GM21529 (cell line): ENCODE results near the gene FGFR3.
"Not testable (repeated sequence)": the region's sequence is repeated elsewhere in the genome, so short reads cannot be mapped to it uniquely, and the experiment has no call there.

Experiments used
- ATAC-seq: cut with Tn5 transposase; IDR thresholded peaks from one replicate; pipeline ENCODE4 v1.9.1; 2021; ENCODE audit not compliant: unreplicated experiment

Gene FGFR3

DNA sequence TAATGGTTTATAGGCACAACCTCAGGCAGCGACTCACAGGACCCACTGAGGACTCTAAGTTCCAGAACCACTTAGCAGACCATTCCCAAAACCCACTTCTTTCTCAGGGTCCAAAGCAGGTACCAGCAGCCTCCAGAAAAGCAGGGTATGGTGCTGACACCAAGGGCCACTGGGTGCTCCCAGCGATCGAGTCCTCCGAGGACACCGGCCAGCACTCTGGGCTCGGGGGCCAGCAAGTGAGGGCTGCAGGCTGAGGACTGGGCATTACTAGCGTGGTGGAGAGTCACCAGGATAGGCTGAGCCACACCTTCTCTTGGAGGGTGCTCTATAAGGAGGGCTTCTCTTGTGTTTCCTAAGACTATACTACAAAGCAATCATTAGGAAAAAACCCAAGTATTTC is 43.6 kb downstream of the FGFR3 start:
- ATAC-seq: no peak

- no peak for ATAC-seq
These were observed 44.0 kb downstream of the FGFR3 start for GRCh38 chr4:1837069-1837468.

DNA sequence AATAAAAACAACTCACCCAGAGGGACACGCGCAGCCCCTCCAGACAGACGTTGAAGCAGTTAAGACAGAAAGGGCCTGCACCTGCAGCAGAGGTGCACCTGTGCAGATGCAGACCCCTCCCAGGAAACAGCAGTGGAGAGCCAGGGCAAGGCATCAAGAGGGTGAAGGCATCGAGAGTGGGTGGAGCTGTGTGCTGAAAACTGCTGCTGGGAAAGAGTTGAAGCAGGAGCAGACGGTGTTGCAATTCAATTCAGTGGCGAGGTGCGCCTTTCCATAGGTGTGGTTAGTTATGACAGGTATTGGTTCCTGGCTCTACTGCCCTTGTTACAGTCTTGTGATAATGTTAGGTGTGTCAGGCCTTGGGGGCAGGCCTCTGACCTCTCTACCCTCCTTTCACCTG is 46.2 kb downstream of the FGFR3 start:
- no peak for ATAC-seq

- no peak for ATAC-seq
These were observed 48.3 kb downstream of the FGFR3 start for GRCh38 chr4:1841201-1841886.

GRCh38 chr4:1841887-1842210 is 48.8 kb downstream of the FGFR3 start:
- no peak for ATAC-seq

DNA sequence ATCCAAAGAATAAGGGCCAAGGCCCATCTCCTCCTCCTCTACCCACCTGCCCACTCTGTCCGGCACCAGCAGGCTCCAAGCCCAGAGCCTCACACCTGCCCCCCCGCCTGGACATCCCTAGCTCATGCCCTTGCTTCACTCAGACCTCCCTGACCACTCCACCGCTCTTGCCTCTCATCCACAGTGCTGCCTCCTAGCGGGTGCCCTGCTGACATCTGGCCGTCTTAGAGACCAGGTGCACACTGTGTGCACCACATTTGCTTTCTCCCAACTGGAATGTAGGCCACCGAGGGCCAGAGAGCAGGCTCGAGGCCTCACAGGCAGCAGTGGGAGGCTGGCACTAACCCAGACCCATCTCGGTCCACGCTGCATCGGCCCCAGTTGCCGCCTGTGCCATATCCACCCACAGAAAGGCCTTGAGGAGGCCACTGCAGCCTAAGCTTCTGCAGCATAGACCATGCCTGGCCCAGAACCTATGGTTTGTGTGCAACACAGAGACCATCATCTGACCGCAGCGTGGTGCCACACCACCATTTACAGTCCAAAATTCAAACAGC is 49.3 kb downstream of the FGFR3 start:
- no peak for ATAC-seq

- ATAC-seq: no peak
These were observed 49.9 kb downstream of the FGFR3 start for GRCh38 chr4:1842993-1843448.

- ATAC-seq: no peak
These were observed 50.8 kb downstream of the FGFR3 start for GRCh38 chr4:1843852-1844251.

DNA sequence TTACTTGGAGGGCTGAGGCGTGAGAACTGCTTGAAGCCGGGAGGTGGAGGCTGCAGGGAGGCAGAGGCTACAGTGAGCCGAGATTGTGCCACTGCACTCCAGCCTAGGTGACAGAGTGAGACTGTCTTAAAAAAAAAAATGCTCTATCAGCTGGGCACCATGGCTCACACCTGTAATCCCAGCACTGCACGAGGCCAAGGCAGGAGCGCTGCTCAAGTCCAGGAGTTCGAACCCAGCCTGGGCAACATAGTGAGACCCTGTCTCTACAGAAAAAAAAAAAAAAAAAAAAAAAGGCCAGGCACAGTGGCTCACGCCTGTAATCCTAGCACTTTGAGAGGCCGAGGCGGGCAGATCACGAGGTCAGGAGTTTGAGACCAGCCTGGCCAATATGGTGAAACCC is 51.5 kb downstream of the FGFR3 start:
- not testable (repeated sequence) for ATAC-seq

DNA sequence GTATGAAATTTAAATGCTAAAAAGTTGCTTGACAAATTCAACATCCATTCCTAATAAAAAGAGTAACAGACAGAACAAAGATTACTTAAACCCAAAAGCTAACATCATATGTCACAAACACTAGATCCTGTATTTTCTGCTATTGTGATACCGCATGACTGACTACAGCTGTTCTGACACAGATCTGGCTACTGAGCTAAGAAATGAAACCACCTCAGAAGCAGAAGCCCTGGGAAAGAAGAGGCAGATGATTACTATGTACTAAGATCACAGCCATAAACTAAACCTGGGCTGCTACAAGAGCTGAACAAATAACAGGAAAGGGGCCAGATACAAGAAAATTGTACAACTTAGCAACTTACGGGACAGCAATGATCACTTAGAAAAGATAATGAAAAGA is 53.5 kb downstream of the FGFR3 start:
- peak; percentile 54 for ATAC-seq

GRCh38 chr4:1850276-1850675 is 57.2 kb downstream of the FGFR3 start:
- ATAC-seq: no peak

DNA sequence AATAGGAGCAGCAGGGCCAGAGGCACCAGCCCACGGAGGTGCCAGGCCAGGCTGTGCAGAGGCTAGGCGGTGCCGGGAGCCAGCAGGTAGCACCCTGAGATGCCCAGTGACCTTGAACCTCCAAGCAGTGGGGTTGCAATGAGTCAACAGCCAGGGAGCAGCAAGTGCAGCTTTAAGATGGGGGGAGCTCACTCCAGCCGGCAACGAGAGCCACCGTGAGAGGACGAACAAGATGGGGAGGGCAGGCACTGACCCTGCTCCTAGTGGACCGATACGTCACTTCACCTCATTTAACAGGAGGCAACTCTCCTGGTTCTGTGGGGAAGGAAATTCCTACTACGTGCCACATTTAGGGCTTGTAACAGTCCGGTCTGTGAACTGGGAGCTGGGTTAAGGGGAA is 58.1 kb downstream of the FGFR3 start:
- ATAC-seq: no peak

DNA sequence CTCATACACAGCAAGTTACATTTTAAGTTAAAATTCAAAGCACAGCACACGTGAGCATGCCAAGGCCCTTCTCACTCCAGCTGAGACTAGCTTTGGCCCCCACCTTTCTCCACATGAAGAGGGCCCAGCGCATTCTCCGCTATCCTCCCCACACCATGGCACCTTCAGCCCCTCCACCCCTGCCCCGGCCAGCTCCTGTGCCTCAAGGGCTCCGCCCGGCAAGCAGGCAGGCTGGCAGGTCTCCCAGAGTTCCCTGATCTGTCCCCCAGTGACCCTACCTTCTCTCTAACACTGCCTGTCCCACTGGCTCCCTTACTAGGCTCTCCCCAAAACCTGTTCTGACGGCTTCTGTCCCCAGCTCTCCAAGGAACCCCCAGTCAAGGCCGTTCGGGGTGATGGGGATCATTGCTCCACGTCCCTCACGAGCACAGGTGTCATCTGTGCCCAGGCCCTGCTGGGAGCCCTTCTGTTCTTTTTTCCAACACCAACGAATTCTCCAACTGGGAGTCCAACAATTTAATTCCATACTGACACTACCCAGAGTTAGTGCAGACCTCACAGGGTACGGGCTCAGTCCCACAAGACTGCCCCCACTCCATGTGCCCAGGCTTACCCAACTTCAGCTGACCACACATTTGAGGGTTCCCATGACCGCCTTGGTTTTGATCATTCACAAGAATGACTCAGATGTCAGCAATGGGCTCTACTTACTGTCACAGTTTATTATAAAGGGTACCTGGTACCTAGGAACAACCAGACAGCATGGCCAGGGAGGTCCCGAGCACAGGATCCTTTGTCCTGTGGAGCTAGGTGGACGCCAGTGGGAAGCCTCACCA is 58.7 kb downstream of the FGFR3 start:
- no peak for ATAC-seq

GRCh38 chr4:1852904-1853623 is 60.0 kb downstream of the FGFR3 start:
- no peak for ATAC-seq

GRCh38 chr4:1854752-1855151 is 61.7 kb downstream of the FGFR3 start:
- ATAC-seq: no peak

DNA sequence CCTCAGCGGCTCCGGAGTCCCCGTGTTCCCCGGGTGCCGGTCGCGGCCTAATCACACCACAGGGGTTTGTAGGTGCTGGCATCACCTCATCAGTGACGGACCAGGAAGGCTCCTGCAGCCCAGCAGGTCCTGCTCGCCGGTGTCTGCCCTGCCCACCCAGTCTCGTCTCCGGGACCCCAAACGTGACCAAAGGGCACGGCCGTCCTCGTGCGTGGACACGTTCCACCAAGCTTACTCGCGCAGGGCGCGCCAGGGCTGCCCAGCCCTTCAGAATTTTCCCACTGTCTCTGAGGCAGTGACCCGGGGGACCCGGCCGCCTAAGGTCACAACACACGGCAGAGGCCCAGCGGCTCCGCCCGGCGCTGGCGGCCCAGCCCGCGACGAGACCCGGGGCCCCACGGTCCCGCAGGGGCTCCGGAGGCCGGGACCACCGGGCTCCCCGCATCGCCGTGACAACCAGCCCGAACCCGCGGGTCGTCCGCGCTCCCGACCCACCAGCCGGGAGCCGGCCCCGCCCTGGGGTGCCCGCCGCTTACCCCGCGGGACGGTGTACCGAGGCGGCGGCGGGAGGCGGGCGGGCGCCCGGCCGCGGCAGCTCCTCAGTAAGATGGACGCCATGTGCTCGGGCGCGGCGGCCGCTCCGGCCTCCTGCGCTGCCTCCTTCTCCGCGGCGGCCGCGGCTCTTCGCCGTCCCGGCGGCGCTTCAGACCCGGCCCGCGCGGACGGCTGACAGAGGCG is 62.4 kb downstream of the FGFR3 start:
- ATAC-seq: peak; percentile 5

- ATAC-seq: peak; percentile 88
These were observed 63.2 kb downstream of the FGFR3 start, which contains the start of gene LETM1 for GRCh38 chr4:1856071-1856942. Gene LETM1 (minus strand): TSS chr4:1856156. CDS start chr4:1855950, 206 bp downstream.

DNA sequence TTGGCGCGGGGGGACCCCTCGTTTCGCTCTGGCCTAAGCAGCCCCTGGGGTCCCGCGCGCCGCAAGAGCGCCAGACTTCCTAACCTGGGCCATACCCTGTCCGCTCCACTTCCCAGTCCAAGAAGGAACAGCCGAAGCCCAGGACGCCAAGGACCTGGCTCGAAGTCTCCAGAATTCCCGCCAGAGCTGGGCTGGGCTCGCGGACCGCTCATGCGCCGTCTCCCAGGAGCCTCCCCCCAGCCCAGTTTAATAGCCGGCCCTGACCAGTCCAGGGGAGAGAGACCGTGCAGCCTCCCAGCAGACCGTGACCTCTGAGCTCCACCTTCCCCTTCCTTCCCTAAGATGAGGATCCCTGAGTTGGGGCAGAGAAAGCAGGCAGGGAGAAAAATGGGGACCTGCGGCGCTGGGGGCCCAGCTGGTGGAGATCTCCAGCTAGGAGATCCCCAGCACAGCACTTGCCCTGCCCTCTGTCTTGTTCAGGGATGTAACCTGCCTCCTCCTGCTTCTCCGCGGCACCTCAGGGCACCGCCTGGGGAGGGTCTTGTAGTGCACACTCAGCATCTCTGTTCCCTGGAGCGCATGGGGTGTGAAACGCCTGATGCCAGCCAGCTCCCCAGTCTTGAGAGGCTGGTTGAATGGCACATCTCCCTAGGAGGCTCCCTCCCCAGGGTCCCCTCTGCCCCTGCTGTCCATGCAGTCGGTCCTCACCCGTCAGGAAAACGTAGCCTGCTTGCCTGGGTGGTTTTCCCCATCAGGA is 64.0 kb downstream of the FGFR3 start:
- ATAC-seq: no peak

GRCh38 chr4:1857931-1858330 is 64.8 kb downstream of the FGFR3 start:
- no peak for ATAC-seq
